Measurements from ENCODE around the gene PTPRG. TPM values are rescaled to one million over a fixed set of nuclear protein-coding genes. Genes with fewer than 3 reads are reported as not detected.

PTPRG gene
- total RNA-seq, 4 donors from 2014 or later = 11.0 to 18.5 (median 14.9) TPM

- Histone ChIP-seq H3K27ac (no peak overlapping the region), H3K36me3 (no peaks in the 10 kb centered on the region), H3K4me3 (no peak overlapping the region), H3K27me3 (no peaks in the 10 kb centered on the region), H3K9me3 (no peaks in the 10 kb centered on the region), H3K4me1 (peaks cover 8% of the 10 kb centered on the region)
- TF ChIP-seq POLR2AphosphoS5 (IDR thresholded peaks at IDR 0.05) = no peak
- TF ChIP-seq POLR2A (IDR thresholded peaks at IDR 0.05) = no peak
- TF ChIP-seq EP300 (IDR thresholded peaks at IDR 0.05) = no peak
- TF ChIP-seq CTCF (IDR thresholded peaks at IDR 0.05) = no peak
- no peak for DNase-seq (ENCODE audit: low spot score in 2 of 2)
- WGBS = 93% methylated on average over 1 of the region's 1 CpG
Measured at GRCh38 chr3:62153231-62153630, 591.9 kb downstream of the PTPRG start.

- H3K27me3 ChIP-seq = no peaks in the 10 kb centered on the region
- no peaks in the 10 kb centered on the region for H3K36me3 ChIP-seq
- H3K4me1 ChIP-seq = peaks cover 18% of the 10 kb centered on the region
- H3K27ac ChIP-seq = no peak overlapping the region
- no peak overlapping the region for H3K4me3 ChIP-seq
- no peaks in the 10 kb centered on the region for H3K9me3 ChIP-seq
- 59% methylated on average over 13 of the region's 13 CpGs for WGBS
- no peak for DNase-seq (ENCODE audit: low spot score in 2 of 2)
- TF ChIP-seq EP300 (IDR thresholded peaks at IDR 0.05) (no peak), CTCF (IDR thresholded peaks at IDR 0.05) (no peak), POLR2A (IDR thresholded peaks at IDR 0.05) (no peak), POLR2AphosphoS5 (IDR thresholded peaks at IDR 0.05) (no peak)
Measured at GRCh38 chr3:62154457-62155148, 593.2 kb downstream of the PTPRG start.

- no peak for DNase-seq (ENCODE audit: low spot score in 2 of 2)
- WGBS = 69% methylated on average over 4 of the region's 4 CpGs
- H3K27ac ChIP-seq = peak overlapping the region; percentile 33
Measured at GRCh38 chr3:62159056-62159708, 597.8 kb downstream of the PTPRG start.

GRCh38 chr3:62159709-62160092 lies 598.3 kb downstream of the PTPRG start:
- Histone ChIP-seq H3K36me3 (no peaks in the 10 kb centered on the region), H3K9me3 (no peaks in the 10 kb centered on the region), H3K27ac (peak overlapping the region; percentile 63), H3K27me3 (no peaks in the 10 kb centered on the region), H3K4me1 (peaks cover 27% of the 10 kb centered on the region), H3K4me3 (no peak overlapping the region)
- DNase-seq (ENCODE audit: low spot score in 2 of 2) = peak; percentile 79 to 84
- no peak for TF ChIP-seq CTCF (IDR thresholded peaks at IDR 0.05)
- peak in 2 of 3 donors; percentile 82 to 85 for TF ChIP-seq POLR2AphosphoS5 (IDR thresholded peaks at IDR 0.05)
- no peak for TF ChIP-seq EP300 (IDR thresholded peaks at IDR 0.05)
- 48% methylated on average over 6 of the region's 6 CpGs for WGBS

More at GRCh38 chr3:62159056-62159708, 597.8 kb downstream of the PTPRG start:
- Histone ChIP-seq H3K4me1 (peaks cover 27% of the 10 kb centered on the region), H3K36me3 (no peaks in the 10 kb centered on the region), H3K4me3 (no peak overlapping the region), H3K27me3 (no peaks in the 10 kb centered on the region), H3K9me3 (no peaks in the 10 kb centered on the region)
- no peak for TF ChIP-seq CTCF (IDR thresholded peaks at IDR 0.05)
- no peak for TF ChIP-seq POLR2A (IDR thresholded peaks at IDR 0.05)
- TF ChIP-seq POLR2AphosphoS5 (IDR thresholded peaks at IDR 0.05) = no peak
- no peak for TF ChIP-seq EP300 (IDR thresholded peaks at IDR 0.05)

GRCh38 chr3:62161371-62161770 lies 600.0 kb downstream of the PTPRG start:
- no peak for DNase-seq (ENCODE audit: low spot score in 2 of 2)
- Histone ChIP-seq H3K4me1 (peaks cover 24% of the 10 kb centered on the region), H3K4me3 (no peak overlapping the region), H3K9me3 (no peaks in the 10 kb centered on the region), H3K27ac (peak overlapping the region; percentile 63), H3K27me3 (no peaks in the 10 kb centered on the region), H3K36me3 (no peaks in the 10 kb centered on the region)
- 68% methylated on average over 4 of the region's 4 CpGs for WGBS
- TF ChIP-seq POLR2A (IDR thresholded peaks at IDR 0.05) (no peak), EP300 (IDR thresholded peaks at IDR 0.05) (no peak), CTCF (IDR thresholded peaks at IDR 0.05) (no peak), POLR2AphosphoS5 (IDR thresholded peaks at IDR 0.05) (peak in 1 of 3 donors; percentile 20)

Measured in suprapubic skin (tissue), 4 donors.